ENCODE data around the gene MAMLD1.

Gene MAMLD1

DNA sequence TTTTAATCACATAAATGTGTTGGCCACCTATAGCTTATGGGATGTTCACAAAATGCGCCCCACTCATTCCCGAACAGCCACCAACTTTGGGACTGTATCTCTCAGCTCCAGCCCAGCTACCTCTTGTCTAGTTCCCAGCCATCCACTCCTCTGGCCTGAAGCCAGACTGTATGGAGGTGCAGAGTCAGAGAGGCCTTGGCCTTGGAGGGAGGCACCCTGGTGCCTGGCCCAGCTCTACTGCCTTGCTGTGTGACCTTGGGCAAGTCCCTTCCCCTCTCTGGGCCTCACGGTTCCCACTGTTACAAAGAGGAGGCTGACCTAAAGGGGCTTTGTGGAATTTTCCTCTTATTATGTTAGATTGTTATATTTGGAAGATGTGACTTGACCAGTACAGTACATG is 13.9 kb downstream of the MAMLD1 start:
- DNase-seq (ENCODE audit: extremely low read depth in 1 of 2, low read depth in 1 of 2): no peak

DNA sequence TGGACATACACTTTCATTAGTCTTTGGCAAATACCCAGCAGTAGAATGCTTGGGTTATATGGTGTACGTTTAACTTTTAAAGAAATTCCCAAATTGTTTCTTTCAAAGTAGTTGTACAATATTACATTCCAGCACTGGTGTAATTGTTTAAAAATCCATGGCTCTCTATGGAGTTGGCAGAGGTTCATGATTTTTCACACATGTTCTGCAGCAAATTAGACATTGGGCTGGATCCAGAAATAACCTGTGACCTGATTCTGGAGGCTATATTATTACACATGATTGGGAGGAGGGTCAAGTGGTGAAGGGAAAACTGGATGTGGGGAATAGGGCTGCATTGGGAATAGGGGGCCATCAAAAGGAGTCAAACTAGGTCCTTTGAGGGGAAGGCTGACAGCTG is 41.9 kb downstream of the MAMLD1 start:
- no peak for DNase-seq (ENCODE audit: extremely low read depth in 1 of 2, low read depth in 1 of 2)

DNA sequence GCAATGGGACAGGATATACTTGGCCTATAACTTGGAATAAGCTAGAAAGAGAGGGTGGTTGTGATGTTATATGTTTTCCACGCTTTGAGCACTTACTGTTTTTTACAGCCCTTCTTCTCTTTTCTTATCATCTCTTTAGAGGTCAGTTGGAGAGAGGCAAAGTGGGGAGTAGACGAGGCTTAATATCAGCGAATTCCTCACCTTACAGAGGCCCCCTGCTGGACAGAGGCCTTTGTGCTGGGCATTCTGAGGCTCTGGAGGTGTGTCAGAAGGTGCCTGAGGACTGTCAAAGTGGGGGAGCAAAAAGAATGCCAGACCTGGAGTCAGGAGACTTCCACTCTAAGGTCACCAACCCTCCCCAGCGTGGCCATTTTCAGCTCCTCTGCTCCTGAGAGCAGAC is 42.5 kb downstream of the MAMLD1 start:
- DNase-seq (ENCODE audit: extremely low read depth in 1 of 2, low read depth in 1 of 2): no peak

DNA sequence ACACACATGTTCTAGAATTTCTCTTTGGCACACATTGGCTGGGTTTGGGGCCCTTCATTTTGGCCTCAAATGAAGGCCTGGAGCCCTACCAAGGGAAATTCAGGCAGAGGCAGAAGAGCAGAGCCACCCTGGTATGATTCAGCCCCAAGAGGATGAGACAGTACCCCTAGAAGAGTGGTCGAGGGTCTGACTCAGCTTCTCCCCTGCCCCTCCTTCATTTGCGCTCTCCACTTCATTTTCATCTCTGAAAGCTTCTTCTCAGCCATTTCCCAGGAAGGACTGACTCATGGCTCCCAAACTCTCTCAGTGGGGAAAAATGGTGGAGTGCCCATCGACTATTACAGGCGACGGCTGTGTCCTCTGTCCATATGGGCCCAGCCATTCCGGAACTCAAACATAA is 43.5 kb downstream of the MAMLD1 start:
- DNase-seq (ENCODE audit: extremely low read depth in 1 of 2, low read depth in 1 of 2): no peak

DNA sequence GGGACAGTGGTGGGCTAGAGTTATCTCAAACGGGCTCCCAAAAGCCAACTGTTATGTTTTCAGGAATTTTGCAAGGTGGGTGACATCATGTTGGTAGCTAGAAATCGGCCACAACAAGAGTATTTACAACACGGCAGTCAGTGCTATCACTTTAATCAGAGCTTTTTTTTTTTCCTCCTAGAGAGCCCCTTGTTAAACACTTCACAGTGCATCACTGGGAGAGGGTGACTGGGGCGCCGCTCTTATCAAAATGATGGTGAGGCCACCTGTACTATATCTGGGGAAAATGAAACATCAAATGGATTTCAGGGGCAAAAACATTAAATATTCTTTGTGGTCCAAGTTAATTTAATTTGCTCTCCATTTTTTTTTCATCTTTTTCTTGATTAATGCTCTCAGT is 44.9 kb downstream of the MAMLD1 start:
- DNase-seq (ENCODE audit: extremely low read depth in 1 of 2, low read depth in 1 of 2): no peak

DNA sequence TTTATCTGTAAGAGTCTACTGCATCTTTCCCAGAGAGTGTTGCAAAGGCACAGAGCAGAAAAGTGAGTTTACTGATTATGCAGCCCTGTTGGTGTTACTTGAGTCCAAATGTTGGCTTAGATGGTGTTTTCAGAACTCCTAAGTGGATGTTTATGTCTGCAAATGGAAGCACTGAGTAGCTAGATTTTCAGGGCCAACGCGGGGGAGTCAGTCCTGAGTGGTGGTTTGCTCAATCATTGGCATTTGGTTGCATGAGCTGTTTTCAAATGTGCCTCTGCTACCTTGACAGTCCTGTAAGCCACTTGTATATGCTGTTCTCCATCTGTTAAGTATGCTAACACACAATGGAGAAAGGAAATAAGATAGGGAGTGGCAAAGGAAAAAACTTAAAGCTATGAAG is 45.4 kb downstream of the MAMLD1 start:
- no peak for DNase-seq (ENCODE audit: extremely low read depth in 1 of 2, low read depth in 1 of 2)

DNA sequence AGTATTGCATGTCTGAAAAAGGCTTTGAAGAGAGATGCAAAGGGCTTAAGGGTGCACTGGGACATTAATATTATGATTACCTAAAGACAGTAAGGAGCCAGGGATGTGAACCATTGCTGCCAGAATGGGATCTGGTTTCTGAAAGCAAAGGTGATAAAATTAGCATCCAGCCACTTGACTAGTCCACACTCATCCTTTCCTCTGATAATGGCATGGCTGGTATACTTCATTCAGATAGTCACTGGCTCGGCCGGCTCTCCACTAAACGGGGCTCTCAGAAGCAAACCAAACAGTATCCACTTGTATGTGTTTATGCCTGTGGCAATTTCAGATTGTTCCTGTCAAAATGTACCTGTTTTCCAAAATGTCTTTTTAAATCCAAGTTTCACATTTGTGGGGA is 46.4 kb downstream of the MAMLD1 start:
- DNase-seq (ENCODE audit: extremely low read depth in 1 of 2, low read depth in 1 of 2): no peak

DNA sequence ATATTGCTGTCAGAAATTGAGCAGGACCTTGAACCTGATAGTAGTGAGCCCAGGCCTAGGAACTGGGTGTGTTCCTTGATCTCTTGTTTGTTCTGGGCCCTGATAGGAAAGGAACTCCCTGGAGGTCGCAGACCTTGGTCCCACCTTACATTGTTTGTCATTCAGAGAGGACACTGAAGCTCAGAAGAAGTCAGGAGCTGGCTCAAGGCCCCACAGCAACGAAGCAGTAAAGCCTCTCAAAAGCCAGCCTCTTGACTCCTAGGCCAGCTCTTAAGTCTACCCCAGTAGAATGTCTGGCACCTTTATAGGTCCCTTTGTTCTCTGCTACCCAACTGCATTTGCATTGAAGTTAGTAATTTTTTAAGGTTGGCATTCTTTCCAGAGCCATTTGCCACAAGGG is 46.8 kb downstream of the MAMLD1 start:
- DNase-seq (ENCODE audit: extremely low read depth in 1 of 2, low read depth in 1 of 2): no peak

DNA sequence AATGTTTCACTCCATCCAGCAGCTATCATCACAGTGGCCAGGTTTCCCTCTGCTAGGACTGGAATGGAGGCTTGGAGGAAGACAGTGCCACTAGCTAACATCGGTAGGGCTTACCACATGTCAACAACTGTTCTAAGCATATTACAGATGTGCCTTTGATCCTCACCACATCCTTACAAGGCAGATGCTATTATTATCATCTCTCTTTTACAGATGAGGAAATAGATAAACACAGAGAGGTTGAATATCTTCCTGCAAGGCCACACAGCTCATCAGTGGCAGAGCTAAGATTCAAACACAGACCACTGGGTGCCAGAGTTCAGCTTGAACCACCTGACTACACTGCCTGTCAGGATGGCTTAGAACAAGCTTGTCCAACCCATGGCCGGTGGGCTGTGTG is 47.4 kb downstream of the MAMLD1 start:
- no peak for DNase-seq (ENCODE audit: extremely low read depth in 1 of 2, low read depth in 1 of 2)

DNA sequence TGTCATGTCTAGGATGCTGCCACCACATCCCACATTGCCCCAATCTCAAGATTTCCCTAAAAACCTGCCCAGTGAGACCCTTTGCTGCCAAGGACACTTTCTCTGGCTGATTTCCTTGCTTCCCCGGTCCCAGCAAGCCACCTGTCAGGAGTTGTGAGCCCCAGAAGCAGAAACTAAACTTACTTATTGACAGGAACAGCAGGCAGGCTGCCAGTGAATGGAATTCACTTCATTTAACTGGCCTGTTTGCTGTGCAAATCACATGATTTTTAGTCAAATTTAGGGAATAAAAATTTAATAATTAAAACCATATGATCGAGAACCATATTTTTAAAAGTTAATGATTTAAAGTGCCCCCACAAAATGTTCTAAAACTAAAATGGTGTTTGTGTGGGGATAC is 48.5 kb downstream of the MAMLD1 start:
- DNase-seq (ENCODE audit: extremely low read depth in 1 of 2, low read depth in 1 of 2): no peak

DNA sequence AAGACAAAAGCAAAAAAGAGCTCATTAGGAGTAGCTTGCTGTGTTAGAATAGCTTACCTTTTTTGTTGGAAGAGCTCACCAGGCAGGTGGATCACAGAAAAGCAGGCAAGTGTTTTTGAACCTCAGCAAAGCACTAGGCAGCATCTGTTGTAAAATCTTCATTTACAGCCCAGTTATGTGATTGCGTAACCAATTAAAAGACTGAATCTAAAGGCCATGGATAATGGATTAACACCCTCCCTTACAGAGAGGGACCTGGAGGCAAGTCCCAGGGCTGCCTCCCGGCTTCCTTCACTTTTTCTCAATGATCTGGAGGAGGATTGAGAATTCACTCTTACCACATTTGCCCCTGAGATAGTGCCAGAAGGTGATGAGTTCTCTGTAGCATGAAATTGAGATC is 51.1 kb downstream of the MAMLD1 start:
- no peak for DNase-seq (ENCODE audit: extremely low read depth in 1 of 2, low read depth in 1 of 2)

DNA sequence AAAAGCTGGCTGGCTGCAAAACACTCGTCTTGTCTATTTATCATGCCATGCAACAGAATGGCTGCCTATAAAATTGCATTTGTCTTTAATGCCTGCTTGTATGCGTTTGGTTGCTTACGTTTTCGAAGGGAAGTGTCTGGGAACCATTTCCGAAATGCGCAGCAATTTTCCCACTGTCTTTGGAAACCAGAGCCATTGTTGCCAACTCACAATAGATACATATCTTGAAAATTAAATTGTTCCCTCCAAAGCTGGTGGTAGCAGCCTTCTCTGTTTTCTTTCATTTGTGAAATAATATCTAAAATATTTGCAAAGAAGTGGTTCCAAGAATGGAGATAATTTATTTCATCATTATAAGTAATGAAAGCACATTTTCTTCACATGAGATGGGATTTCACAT is 53.4 kb downstream of the MAMLD1 start:
- no peak for DNase-seq (ENCODE audit: extremely low read depth in 1 of 2, low read depth in 1 of 2)

DNA sequence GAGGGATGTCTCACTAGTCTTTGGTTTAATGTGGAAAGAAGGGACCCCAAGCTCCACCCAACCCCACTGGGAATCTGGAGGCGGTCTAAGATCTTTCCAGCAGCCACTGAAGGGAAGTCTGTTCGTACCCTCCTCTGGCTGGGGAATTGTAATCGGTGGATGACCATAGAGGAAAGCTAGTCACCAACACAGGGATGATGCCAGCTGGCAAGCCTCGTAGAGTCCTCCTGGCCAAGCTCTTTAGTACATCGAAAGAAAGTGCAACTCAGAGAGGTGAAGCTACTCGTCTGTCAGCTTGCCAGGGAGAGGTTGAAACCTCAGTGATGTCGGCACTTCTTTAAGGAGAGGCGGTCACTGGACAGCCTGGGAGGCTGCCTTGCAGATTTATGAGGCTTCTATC is 58.7 kb downstream of the MAMLD1 start:
- DNase-seq (ENCODE audit: extremely low read depth in 1 of 2, low read depth in 1 of 2): no peak

DNA sequence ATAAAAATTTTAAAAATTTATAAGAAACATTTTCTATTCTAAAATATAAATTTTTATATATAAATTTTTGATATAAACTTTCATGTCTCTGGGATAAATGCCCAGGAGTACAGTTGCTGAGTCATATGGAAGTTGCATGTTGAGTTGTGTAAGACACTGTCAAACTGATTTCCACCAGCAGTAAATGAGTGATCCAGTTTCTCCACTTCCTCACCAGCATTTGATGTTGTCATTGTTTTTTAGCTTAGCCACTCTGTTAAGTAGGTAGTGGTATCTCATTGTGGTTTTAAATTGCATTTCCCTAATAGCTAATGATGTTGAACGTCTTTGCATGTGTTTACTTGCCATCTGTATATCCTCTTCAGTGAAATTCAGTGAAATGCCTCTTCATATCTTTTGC is 66.5 kb downstream of the MAMLD1 start:
- no peak for DNase-seq (ENCODE audit: extremely low read depth in 1 of 2, low read depth in 1 of 2)

DNA sequence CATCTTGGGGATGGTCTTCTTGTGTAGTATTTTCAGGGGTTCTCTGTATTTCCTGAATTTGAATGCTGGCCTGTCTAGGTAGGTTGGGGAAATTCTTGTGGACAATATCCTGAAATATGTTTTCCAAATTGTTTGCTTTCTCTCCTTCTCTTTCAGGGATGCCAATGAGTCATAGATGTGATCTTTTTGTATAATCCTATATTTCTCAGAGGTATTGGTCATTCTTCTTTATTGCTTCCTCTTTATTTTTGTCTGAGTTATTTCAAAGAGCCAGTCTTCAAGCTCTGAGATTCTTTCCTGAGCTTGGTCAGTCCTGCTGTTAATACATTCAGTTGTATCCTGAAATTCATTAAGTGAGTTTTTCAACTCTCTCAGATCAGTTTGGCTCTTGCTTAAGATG is 73.1 kb downstream of the MAMLD1 start:
- DNase-seq (ENCODE audit: extremely low read depth in 1 of 2, low read depth in 1 of 2): no peak

DNA sequence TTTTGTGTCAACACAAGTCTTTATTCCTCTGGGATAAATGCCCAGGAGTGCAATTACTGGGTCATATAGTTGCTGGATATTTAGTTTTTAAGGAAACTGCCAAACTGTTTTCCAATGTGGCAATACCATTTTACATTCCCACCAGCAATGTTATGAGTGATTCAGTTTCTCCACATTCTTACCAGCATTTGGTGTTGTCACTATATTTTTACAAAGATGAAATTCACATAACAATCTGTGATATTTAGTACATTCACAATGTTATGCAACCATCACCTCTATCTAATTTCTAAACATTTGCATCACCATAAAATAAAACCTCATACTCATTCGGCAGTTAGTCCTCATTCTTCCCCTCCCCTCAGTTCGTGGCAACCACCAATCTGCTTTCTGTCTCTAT is 75.0 kb downstream of the MAMLD1 start:
- DNase-seq (ENCODE audit: extremely low read depth in 1 of 2, low read depth in 1 of 2): no peak

DNA sequence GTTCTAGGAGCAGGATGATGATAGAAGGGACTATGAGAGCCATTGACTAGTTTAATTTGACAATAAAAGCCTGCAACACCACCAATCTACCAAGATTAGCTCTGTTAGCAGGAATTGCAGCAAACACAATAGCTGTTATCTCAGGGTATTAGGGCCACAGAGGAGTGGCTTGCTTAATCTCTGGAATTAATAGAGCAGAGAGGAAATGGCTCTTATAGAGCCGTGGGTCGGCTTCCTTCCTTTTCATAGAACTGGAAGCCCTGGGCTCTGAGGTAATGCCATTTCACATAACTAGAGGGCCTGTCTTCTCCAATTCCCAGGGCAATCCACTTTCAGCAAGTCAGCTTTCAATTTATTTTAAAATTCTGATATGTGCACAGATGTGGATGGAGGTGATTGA is 83.0 kb downstream of the MAMLD1 start:
- DNase-seq (ENCODE audit: extremely low read depth in 1 of 2, low read depth in 1 of 2): no peak

DNA sequence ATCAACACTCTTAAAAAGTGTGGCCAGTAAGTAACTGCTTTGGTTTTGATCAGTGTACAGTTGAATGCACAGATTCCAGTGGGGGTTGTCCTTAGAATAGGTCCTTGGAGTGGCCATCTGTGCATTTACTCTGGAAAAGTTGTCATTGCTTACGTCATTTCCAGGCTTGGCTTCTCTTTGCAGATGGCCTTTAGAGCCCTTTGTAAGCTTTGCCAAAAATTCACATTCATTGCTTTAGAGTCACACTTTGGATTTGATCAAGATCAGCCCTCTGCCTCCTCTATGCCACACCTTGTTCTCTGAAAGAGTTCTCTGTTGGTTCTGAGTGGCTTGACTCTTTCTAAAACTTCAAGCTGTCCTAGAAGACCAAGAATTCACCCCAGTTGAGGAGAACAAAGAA is 83.9 kb downstream of the MAMLD1 start:
- DNase-seq (ENCODE audit: extremely low read depth in 1 of 2, low read depth in 1 of 2): no peak

DNA sequence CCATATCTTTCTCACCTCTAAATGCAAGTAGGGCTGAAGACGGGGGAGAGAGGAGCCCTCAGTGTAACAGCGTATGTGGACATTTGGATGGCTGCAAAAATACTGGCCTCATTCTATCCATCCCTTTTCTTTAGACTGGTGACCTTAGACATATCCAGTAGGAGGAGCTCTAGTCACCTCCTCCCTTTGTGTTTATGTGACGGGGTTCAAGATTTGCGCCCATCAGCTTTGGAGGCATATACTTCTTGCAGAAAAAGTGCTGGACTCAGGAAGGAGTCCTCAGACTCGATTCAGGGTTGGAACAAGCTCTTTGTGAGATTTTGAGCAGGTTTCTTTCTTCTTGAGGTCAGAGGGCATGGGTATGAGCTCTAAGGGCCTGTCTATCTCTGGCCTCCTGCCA is 86.2 kb downstream of the MAMLD1 start:
- no peak for DNase-seq (ENCODE audit: extremely low read depth in 1 of 2, low read depth in 1 of 2)

DNA sequence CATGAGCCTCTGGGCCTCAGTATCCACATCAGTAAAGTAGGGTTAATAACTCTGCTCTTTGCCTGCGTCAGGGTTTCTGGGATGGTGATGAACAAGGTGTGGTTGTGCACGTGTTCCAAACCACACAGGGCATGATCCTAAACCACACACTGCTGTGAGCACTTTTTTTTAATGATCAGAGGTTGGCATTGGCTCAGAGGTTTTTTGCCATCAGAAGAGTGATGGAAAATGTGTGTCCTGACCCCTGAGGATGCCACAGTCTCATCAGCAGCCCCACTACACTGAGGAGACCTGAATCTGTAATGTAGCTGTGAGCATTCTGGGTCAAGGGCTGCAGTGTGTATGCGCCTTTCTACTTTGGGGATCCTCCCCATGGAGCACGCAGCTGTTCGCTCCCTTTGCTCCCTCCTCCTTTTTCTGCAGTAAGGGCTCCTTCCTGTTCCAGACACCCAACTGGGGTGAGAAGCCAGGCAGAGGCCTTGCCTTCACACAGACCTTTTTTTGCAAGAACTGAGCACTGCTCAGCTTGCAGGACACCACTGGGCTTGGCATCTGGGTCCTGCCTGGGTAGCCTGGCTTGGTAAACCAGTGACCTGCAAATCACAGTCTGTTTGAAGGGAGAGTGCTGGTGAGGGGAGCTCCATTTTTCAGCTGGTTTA is 87.5 kb downstream of the MAMLD1 start:
- no peak for DNase-seq (ENCODE audit: extremely low read depth in 1 of 2, low read depth in 1 of 2)

DNA sequence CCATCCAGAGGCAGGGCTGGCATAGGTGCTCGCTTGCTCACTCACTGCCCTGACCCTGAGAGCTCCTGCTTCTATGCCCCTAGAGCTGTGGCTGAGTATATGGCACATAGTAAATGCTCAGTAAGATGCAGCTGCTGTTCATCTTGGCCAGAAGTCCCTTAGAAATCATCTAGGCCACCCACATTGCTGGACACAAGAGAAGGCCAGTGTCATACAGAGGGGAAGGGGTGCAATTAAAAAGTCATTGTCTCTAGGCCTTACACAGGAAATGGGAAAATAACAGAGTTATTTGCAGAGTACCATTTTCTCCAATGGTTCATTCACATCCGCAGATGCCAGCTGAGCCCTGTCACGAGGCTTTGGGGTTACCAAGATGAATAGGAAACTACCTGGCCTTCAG is 88.8 kb downstream of the MAMLD1 start:
- DNase-seq (ENCODE audit: extremely low read depth in 1 of 2, low read depth in 1 of 2): no peak

DNA sequence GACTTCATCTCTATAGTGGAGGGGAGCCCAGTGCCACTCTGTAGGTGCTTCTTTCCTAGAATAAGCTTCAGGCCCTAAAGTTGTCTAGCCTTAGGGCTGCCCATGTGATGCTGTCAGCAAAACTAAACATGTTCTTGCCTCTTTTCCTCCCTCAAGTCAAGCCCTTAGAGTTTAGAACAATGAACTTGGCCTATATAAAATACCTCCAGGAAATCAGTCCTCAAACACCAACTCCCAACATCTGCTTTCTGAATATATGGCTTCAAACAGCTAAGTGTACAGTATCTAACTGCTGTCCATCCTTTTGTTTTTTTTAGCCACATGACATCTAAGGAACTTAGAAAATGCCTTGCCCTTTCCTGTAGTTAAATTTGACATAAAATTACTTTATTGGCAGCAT is 91.0 kb downstream of the MAMLD1 start:
- DNase-seq (ENCODE audit: extremely low read depth in 1 of 2, low read depth in 1 of 2): no peak

DNA sequence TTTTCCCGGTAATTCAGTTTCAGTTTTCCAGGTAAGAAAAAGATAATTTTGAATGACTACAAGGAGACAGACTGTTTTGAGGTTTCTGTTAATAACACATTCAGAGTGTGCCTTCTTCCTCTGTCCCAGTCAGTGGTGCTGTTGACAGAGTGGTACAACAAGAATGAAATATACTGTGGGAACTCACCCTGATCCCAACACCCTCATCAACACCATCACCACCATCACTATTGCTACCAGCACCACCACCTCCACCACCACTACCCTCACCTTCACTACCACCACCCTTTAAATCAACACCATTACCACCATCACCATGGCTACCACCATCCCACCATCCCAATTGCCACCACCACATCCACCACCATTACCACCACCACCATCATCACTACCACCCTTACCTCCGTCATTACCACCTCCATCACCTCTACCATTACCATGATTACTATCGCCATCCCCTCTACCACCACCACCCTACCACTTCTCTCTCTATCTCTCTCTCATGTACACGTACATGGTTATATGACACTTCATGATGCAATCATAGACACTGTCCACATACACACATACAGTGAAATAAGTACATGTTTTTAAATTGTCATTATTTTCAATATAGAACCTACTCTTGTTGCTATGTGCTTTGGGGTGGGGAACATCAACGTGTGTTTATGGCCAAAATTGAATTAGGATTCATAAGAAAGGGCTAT is 91.5 kb downstream of the MAMLD1 start:
- DNase-seq (ENCODE audit: extremely low read depth in 1 of 2, low read depth in 1 of 2): no peak

Data from stimulated activated CD8-positive, alpha-beta memory T cell treated with anti-CD3 and anti-CD28 coated beads, Interleukin-7, amount 100 ng/mL, for 48 hours (primary cell).